T-helper 1 cell treated with Interleukin-12 subunit alpha and Interleukin-12 subunit beta and Interleukin-4 antibody, amounts not matched to agents 30 μg/mL and 1 μg/mL, for 36 hours (primary cell): Measurements from ENCODE around the gene TNFSF12.
A peak's percentile ranks its signal among the peaks of the same experiment; 100 is the strongest.

ENCODE experiments used
- H3K27ac Mint-ChIP-seq: one replicate; pipeline ENCODE4 v1.8.0; 2021; ENCODE audit warnings: mild to moderate bottlenecking, mixed read lengths
- H3K27me3 Mint-ChIP-seq: one replicate; pipeline ENCODE4 v1.8.0; 2021; ENCODE audit warnings: low read depth, mixed read lengths
- H3K36me3 Mint-ChIP-seq: one replicate; pipeline ENCODE4 v1.8.0; 2021; ENCODE audit warnings: low read depth, mixed read lengths
- H3K4me1 Mint-ChIP-seq: one replicate; pipeline ENCODE4 v1.8.0; 2021; ENCODE audit warnings: low read depth, mixed read lengths
- H3K4me3 Mint-ChIP-seq: one replicate; pipeline ENCODE4 v1.8.0; 2021; ENCODE audit warnings: mild to moderate bottlenecking, moderate library complexity, mixed read lengths
- H3K9me3 Mint-ChIP-seq: one replicate; pipeline ENCODE4 v1.8.0; 2021; ENCODE audit warnings: mixed read lengths

The TNFSF12 gene

GRCh38 chr17:7548585-7549400 lies at the start of gene TNFSF12:
TSS of gene TNFSF12 (plus strand) at chr17:7549058. CDS start at chr17:7549154, 96 bp downstream.
- Mint-ChIP-seq H3K4me3 (peak within 1 kb of the TSS; percentile 91), H3K4me1 (peaks cover 40% of the 10 kb centered on the region), H3K36me3 (peaks cover 27% of the 10 kb centered on the region), H3K27ac (peak within 1 kb of the TSS; percentile 87), H3K27me3 (no peaks in the 10 kb centered on the region), H3K9me3 (no peaks in the 10 kb centered on the region)

- Mint-ChIP-seq H3K27ac (no peak overlapping the region), H3K9me3 (no peaks in the 10 kb centered on the region), H3K4me1 (peaks cover 6% of the 10 kb centered on the region), H3K27me3 (no peaks in the 10 kb centered on the region), H3K4me3 (no peak overlapping the region), H3K36me3 (peaks cover 66% of the 10 kb centered on the region)
Observed at GRCh38 chr17:7499161-7499560, 49.7 kb upstream of the TNFSF12 start.

- H3K4me3 Mint-ChIP-seq = no peak overlapping the region
- H3K4me1 Mint-ChIP-seq = no peaks in the 10 kb centered on the region
- peaks cover 68% of the 10 kb centered on the region for H3K36me3 Mint-ChIP-seq
- no peaks in the 10 kb centered on the region for H3K9me3 Mint-ChIP-seq
- no peaks in the 10 kb centered on the region for H3K27me3 Mint-ChIP-seq
- H3K27ac Mint-ChIP-seq = no peak overlapping the region
Observed at GRCh38 chr17:7501729-7502128, 47.1 kb upstream of the TNFSF12 start.

- peaks cover 64% of the 10 kb centered on the region for H3K36me3 Mint-ChIP-seq
- H3K27ac Mint-ChIP-seq = no peak overlapping the region
- no peak overlapping the region for H3K4me3 Mint-ChIP-seq
- no peaks in the 10 kb centered on the region for H3K4me1 Mint-ChIP-seq
- H3K9me3 Mint-ChIP-seq = no peaks in the 10 kb centered on the region
- H3K27me3 Mint-ChIP-seq = no peaks in the 10 kb centered on the region
Observed at GRCh38 chr17:7502171-7502847, 46.5 kb upstream of the TNFSF12 start.

GRCh38 chr17:7502987-7503386 lies 45.9 kb upstream of the TNFSF12 start:
- Mint-ChIP-seq H3K4me3 (no peak overlapping the region), H3K4me1 (no peaks in the 10 kb centered on the region), H3K9me3 (no peaks in the 10 kb centered on the region), H3K27ac (no peak overlapping the region), H3K36me3 (peaks cover 66% of the 10 kb centered on the region), H3K27me3 (no peaks in the 10 kb centered on the region)

- Mint-ChIP-seq H3K27ac (no peak overlapping the region), H3K36me3 (peaks cover 67% of the 10 kb centered on the region), H3K27me3 (no peaks in the 10 kb centered on the region), H3K4me3 (no peak overlapping the region), H3K4me1 (no peaks in the 10 kb centered on the region), H3K9me3 (no peaks in the 10 kb centered on the region)
Observed at GRCh38 chr17:7503521-7503920, 45.3 kb upstream of the TNFSF12 start.

- H3K9me3 Mint-ChIP-seq = no peaks in the 10 kb centered on the region
- no peaks in the 10 kb centered on the region for H3K4me1 Mint-ChIP-seq
- peaks cover 65% of the 10 kb centered on the region for H3K36me3 Mint-ChIP-seq
- peak overlapping the region; percentile 27 for H3K27ac Mint-ChIP-seq
- no peaks in the 10 kb centered on the region for H3K27me3 Mint-ChIP-seq
- H3K4me3 Mint-ChIP-seq = no peak overlapping the region
Observed at GRCh38 chr17:7508145-7508544, 40.7 kb upstream of the TNFSF12 start.

- Mint-ChIP-seq H3K36me3 (peaks cover 65% of the 10 kb centered on the region), H3K4me3 (no peak overlapping the region), H3K27ac (no peak overlapping the region), H3K27me3 (no peaks in the 10 kb centered on the region), H3K4me1 (no peaks in the 10 kb centered on the region), H3K9me3 (no peaks in the 10 kb centered on the region)
Observed at GRCh38 chr17:7508846-7509245, 40.0 kb upstream of the TNFSF12 start.

- no peaks in the 10 kb centered on the region for H3K9me3 Mint-ChIP-seq
- no peaks in the 10 kb centered on the region for H3K4me1 Mint-ChIP-seq
- H3K36me3 Mint-ChIP-seq = peaks cover 65% of the 10 kb centered on the region
- no peaks in the 10 kb centered on the region for H3K27me3 Mint-ChIP-seq
- no peak overlapping the region for H3K4me3 Mint-ChIP-seq
- H3K27ac Mint-ChIP-seq = no peak overlapping the region
Observed at GRCh38 chr17:7509937-7510336, 38.9 kb upstream of the TNFSF12 start.

GRCh38 chr17:7511108-7511507 lies 37.8 kb upstream of the TNFSF12 start:
- H3K4me1 Mint-ChIP-seq = no peaks in the 10 kb centered on the region
- H3K27ac Mint-ChIP-seq = no peak overlapping the region
- no peaks in the 10 kb centered on the region for H3K27me3 Mint-ChIP-seq
- H3K36me3 Mint-ChIP-seq = peaks cover 59% of the 10 kb centered on the region
- no peaks in the 10 kb centered on the region for H3K9me3 Mint-ChIP-seq
- no peak overlapping the region for H3K4me3 Mint-ChIP-seq

GRCh38 chr17:7512105-7512504 lies 36.8 kb upstream of the TNFSF12 start:
- Mint-ChIP-seq H3K27me3 (no peaks in the 10 kb centered on the region), H3K4me3 (no peak overlapping the region), H3K36me3 (peaks cover 52% of the 10 kb centered on the region)

GRCh38 chr17:7512824-7513540 lies 35.9 kb upstream of the TNFSF12 start:
- Mint-ChIP-seq H3K9me3 (no peaks in the 10 kb centered on the region), H3K27me3 (no peaks in the 10 kb centered on the region), H3K4me3 (no peak overlapping the region), H3K4me1 (no peaks in the 10 kb centered on the region), H3K27ac (peak overlapping the region; percentile 42), H3K36me3 (peaks cover 45% of the 10 kb centered on the region)

More at GRCh38 chr17:7512105-7512504, 36.8 kb upstream of the TNFSF12 start:
- no peaks in the 10 kb centered on the region for H3K4me1 Mint-ChIP-seq
- no peaks in the 10 kb centered on the region for H3K9me3 Mint-ChIP-seq
- no peak overlapping the region for H3K27ac Mint-ChIP-seq

- no peak overlapping the region for H3K27ac Mint-ChIP-seq
- H3K36me3 Mint-ChIP-seq = peaks cover 37% of the 10 kb centered on the region
- H3K9me3 Mint-ChIP-seq = no peaks in the 10 kb centered on the region
- H3K27me3 Mint-ChIP-seq = no peaks in the 10 kb centered on the region
- no peaks in the 10 kb centered on the region for H3K4me1 Mint-ChIP-seq
- no peak overlapping the region for H3K4me3 Mint-ChIP-seq
Observed at GRCh38 chr17:7513850-7514419, 34.9 kb upstream of the TNFSF12 start.

GRCh38 chr17:7515911-7516610 lies 32.8 kb upstream of the TNFSF12 start:
- Mint-ChIP-seq H3K27ac (no peak overlapping the region), H3K9me3 (no peaks in the 10 kb centered on the region), H3K4me3 (no peak overlapping the region), H3K36me3 (peaks cover 25% of the 10 kb centered on the region), H3K27me3 (no peaks in the 10 kb centered on the region), H3K4me1 (no peaks in the 10 kb centered on the region)
